Hematopoietic multipotent progenitor cell treated with erythropoietin and hydrocortisone succinate and interleukin-3 and kit ligand, for 4 days (in vitro differentiated cells): Measurements from ENCODE around the gene COL8A2.
"Not testable (repeated sequence)": the region's sequence is repeated elsewhere in the genome, so short reads cannot be mapped to it uniquely, and the experiment has no call there.

Source experiments
- DNase-seq: peaks from one replicate; pipeline ENCODE4 v3.0.0-alpha.2; 2015

The COL8A2 gene

DNA sequence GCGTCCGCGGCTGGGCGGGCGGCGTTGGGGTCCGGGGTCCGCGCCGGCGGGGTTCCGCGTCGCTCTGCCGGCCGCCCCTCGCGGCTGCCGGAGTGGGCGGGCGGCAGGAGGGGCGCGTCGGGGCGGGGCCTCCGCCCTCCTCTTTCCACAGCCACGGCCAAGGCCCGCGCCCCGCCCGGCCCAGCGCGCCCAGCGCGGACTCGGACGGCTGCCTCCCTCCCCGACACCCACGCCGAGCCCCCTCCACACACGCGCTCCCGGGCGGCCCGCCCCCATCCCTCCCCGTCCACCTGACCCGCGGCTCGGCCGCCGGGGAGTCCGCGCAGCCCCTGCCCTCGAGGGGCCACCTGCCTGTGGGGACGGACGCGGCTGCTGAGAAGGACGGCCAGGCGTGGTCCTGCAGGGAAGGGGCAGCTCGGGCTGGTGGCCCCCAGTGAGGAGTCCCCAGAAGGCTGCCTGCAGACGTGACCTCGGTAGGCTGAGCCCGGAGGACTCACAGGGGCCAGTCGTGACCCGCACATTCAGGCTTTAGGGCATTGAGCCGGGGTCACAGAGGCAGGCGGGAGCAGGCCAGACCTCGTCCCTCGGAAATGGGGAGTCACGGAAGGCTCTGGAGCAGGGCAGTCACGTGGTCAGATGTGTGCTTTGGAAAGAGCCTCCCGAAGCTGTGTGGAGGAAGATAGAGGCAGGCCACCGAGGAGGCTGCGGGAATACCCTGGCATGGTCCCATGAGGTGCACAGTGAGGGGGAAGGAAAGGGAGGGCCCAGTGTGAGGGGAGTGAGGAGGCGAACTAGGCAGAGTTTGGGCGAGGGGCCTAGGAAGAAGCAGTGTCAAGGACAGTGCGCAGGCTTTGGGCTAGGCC, at the start of gene COL8A2:
Gene COL8A2 (minus strand): TSS at position 94 of the 863 bp plus-strand sequence. CDS start 24,980 bp downstream, outside the sequence.
- DNase-seq, result no peak

DNA sequence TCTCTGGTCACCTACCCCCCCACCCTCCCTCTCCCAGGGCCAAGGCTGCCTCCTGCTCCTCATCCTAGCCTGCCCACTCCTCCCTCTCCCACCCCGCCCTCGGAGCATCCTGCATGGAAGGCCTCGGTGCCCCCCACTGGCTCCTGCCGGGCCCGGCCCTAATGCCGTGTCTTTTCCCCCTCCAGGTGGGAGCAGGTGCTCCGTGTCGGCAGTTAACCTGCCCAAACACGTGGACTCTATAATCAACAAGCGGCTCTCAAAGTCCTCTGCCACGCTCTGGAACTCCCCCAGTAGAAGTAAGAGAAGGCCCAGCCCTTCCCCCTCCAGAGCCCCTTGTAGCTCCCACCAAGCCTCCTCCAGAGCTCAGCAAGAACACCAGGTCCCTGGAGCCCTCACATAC, 49.7 kb upstream of the COL8A2 start:
- no peak for DNase-seq

DNA sequence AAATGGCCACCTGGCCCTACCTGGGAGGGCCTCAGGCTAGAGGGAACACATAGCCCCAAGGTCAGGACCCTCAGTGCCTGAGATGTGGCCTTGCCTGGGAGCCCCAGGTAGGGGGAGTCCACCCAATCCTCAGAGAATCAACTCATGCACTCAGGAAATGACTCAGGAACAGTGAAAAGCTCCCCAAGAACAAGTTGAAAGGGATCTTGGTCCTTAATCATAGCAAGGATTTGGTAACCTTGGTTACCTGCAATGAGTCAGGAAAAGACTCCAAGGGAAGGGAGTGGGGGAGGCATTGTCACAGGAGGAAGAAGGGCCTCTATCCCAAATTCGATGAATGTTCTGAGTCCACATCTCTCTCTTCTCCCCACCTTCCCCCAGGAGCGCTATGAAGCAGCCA, 48.0 kb upstream of the COL8A2 start:
- no peak for DNase-seq

DNA sequence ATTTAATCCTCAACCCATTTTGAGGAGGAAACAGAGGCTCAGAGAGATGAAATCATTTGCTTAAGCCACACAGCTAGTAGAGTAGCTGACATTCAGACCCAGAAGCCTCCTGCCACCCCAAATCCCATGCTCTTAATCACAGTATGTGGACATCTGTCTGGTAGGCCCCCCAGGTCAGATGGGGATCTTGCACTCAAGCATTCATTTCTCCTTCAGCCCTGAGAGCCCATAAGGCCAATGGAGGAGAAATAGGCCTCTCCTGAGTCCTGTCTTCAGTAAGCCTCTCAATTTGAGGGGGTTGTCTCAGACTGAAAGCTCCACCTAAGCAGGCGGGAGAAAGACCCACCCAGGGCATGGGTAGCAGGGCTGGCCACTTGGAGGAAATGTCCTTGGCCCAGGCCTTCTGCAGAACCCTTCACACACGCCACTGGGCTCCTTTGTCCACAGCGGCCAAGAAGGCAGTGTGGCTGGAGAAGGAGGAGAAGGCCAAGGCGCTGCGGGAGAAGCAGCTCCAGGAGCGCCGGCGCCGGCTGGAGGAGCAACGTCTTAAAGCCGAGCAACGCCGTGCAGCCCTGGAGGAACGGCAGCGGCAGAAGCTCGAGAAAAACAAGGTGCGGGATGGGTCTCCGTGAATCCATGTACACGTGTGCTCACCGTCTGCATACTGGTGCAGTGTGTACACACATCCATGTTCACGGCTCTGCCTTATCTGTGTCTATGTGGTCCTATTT, 47.2 kb upstream of the COL8A2 start:
- no peak for DNase-seq

DNA sequence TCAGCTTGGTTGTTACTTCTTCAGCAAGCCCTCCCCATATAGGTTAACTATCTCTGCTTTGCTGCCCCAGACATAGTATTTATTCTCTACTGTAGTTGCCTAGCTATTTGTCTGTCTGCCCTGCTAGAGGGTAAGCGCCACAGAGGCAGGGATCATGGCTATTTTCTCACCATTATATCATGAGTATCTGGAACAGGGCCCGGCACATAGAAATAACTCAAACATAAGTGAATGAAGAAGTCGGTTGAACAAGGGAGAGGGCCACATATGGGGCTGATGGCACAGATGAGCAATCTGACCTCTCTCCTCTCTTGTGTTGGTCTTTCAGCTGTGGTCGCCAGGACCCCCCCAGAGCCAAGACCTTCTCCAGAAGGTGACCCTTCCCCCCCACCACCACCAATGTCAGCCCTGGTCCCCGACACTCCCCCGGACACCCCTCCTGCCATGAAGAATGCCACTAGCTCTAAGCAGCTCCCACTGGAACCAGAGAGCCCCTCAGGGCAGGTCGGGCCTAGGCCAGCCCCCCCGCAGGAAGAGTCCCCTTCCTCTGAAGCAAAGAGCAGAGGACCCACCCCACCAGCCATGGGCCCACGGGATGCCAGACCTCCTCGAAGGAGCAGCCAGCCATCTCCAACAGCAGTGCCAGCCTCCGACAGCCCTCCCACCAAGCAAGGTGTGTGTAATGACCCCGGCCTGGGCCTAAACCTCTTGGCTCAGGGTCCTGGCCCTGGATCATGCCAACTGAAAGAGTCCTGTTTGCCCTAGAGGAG, 45.8 kb upstream of the COL8A2 start:
- DNase-seq, result no peak

DNA sequence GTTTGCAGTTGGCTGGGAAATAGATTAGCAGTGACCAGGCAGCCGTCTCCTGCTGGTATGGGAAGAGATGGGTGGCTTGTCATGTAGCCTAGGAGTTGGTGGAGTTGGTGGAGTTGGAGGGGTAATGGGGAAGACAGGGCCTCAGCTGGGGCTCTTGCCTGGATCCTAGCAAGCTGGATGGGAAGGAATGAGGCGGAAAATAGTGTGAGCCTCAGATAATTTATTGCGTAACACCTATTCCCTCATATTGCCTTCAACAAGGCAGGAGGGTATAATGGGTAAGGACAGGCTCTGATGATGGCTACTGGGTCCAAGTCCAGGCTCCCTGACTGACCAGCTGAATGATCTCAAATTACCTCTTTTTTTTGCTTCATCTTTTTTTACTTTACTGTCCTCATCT, 43.5 kb upstream of the COL8A2 start:
- no peak for DNase-seq

DNA sequence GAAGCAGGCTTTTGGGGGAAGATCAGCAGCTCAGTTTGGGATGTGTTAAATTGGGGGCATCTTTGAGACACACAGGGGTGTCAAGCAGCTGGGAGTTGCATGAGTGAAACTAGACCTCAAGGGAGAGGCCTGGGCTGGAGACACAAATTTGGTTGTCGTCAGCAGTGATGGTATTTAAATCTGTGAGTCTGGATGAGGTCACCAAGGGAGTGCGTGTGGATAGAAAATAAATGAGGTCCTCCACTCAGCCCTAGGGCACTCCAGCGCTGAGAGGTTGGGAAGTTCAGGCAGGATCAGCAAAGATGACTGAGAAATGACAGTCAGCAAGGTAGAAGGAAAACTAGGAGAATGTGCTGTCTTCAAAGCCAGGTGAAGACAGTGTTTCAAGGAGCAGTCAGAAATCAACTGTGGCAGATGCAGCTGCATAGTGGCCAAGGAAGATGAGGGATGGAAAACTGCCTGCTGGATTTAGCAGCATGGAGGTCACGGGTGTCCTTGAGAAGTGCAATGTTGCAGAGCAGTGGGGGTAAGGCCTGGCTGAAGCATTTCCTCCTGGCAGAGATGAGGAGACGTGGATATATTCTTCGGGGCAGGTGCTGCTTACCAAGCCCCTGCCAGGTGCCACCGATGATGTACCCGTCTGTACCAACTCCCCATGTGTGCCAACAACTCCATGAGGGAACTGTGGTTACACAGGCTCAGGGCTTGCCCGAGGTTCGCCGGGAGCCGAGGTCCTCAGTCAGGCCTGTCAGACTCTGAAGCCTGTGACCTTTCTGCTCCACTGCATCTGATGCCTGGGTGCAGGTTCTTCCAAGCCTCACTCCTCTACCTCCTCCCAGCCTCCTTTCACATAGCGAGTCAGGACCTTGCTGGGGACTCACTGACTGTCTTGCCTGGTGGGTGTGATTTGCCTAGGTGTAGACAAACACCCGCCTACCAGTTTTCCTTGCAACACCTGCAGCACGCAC, 42.2 kb upstream of the COL8A2 start:
- no peak for DNase-seq

DNA sequence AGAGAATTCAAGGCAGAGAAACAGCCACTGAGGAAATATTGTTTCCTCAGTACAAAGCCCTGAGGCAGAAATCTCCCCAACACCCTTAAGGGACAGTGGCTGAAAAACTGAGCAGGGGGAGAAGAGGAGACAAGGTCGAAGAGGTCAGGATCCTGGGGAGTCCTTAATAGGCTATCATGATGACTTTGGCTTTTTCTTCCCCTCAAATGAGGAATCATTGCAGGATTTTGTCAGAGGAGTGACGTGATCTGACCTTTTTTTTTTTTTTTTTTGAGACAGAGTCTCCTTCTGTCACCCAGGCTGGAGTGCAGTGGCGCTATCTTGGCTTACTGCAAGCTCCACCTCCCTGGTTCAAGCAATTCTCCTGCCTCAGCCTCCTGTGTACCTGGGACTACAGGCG, 41.1 kb upstream of the COL8A2 start:
- DNase-seq, result no peak

DNA sequence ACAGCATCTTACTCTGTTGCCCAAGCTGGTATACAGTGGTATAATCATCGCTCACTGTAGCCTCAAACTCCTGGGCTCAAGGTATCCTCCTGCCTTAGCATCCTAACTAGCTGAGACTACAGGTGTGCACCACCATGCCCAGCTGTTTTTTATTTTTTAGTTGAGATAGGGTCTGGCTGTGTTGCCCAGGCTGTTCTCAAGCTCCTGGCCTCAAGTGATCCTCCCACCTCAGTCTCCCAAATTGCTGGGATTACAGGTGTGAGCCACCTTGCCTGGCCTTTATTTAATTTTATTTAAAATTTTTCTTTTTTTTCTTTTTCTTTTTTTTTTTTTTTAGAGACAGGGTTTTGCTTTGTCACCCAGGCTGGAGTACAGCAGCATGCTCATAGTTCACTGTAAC, 40.1 kb upstream of the COL8A2 start:
- no peak for DNase-seq

DNA sequence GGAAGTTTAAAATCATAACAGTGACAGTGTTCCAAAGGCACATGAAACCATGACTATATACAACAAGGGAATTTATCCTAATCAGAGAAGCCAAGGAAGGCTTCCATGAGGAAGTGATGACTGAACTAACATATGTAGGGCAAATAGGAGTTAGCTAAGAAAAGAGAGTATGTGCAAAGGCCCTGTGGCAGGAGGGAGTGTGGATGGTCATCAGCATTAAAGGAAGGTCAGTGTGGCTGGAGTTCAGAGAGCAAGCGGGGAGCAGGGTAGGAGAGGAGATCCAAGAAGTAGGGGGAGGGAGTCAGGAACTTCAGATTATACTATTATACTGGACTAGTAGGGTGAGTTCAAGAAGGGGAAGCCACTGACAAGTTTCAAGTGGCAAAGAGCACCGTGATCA, 39.3 kb upstream of the COL8A2 start:
- DNase-seq, result no peak

DNA sequence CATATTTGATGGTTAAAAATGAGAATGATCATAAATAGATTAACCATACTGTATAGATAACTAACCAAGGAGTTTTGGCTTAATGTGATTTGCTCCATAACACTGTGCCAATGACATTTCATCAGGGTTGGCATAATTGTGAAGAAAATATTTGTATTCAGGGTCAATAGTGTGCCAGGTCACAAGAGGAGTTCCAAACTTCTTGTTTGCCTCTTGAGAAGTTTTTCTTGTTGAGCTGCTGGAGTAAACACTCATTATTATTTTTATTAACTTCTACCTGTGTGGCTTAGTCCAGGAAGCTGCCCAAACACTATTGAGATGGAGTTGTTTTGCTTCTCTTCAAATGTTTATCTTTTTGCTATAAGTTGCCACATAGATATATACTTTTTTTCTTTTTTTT, 38.4 kb upstream of the COL8A2 start:
- no peak for DNase-seq

DNA sequence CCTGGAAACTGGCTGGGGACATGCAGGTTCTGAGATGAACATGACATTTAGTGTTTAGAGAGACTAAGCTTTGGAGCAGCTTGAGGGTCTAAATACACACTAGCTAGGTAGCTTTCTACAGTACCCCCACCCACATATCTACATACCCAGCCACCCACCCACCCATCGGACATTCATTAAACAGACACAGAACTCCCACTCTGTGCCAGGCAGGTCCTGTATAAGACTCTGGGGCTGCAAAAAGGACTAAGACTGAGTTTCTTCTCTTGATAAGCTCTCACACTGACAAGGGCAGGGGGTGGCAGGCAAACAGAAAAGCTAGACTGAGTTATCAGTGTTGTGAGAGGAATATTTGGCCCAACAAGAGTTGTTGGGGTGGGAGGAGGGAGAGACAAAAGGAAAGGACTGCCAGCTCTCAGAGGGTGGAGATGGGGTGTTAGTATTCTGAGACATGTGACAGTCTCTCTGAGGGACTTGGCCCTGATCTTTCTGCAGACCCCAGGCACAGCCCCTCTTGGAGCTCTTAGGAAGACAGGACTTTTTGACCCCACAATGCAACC, 37.7 kb upstream of the COL8A2 start:
- peak; percentile 75 for DNase-seq

DNA sequence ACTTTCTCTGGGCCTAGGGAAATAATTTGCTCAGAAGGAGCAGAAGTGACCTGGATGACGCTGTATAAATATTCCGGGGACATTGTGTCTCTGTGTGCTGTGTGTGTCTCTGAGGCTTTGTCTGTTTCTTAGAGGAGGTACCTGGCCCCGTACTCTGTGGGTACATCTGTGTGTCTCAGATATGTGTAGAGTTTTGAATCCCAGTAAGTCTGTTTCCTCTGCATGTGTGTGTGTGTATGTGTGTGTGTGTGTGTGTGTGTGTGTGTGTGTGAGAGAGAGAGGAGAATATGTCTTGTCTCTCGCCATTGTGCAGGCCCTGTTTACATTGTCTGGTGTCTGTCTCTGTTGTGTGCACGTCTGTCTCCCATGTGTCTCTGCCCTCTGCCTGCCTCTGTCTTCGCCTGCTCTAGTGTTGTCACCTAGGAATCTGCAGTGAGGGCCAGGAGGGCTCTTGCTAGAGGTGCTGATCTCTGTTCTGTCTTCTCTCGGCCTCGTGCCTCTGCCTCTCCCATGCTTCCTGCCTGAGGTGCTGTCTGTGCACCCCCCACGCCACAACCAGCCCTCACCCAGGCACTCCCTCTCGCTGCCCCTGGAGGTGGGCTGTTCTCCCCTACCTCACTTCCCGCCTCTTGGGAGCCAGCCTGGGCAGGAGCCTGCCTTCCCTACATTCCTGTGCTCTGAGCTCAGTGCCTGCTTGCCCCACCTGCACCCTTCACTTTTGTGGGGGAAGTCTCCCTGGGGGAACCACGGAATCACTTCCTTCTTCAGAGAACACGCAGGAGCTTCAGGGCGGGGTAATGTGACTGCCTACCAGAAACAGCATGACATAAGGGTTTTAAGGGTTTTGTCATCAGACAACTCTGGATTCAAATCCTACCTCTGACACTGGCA, 36.9 kb upstream of the COL8A2 start:
- DNase-seq, result peak; percentile 70

DNA sequence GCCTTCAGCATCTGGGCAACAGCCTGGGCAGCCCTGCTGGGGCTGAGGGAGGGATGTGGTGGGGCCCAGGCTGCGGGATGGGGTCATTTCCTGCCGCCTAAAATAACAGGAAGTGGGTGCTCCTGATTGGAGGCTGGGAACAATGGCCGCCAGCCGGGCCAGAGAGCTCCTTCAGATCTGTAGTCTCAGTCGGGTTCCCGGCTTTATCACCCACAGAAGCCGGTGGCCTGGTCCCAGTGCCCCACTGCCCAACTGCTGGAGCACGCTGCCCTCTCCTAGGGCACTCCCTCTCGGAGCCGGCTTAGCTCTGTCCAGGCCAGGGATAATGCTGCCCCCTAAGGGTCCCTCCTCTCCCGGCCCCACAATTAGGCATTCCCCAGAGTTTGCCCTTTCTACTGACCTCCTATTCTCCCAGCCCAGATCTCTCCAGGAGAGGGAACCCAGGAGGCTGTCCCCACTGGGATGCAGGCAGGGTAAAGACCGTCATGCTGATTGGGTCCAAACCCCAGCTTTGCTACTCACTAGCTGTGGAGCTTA, 36.0 kb upstream of the COL8A2 start:
- peak; percentile 92 for DNase-seq

DNA sequence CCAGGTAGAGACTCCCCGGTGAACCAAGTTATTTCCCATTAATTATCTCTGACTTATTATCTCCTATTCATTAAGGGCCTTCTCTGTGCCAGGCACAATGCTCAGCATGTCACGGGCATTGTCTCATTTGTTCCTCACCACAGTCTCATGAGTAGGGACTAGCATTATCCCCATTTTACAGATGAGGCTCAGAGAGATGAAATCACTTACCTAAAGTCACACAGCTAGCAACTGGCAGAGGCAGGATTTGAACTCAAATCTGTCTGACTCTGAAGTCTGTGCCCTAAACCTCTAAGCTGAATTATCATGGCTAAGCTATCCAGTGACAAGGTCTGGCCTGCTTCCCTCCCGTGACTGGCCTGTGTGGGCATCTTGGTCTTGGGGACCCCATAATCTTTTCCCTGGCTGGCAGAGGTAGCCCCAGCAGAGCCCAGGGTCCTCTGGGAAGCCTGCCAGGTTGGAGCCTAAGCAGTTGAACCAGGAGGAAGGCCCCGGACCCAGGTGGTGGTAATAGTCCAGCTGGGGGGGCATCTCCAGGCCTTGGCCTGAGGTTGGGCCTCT, 35.4 kb upstream of the COL8A2 start:
- peak; percentile 29 for DNase-seq

DNA sequence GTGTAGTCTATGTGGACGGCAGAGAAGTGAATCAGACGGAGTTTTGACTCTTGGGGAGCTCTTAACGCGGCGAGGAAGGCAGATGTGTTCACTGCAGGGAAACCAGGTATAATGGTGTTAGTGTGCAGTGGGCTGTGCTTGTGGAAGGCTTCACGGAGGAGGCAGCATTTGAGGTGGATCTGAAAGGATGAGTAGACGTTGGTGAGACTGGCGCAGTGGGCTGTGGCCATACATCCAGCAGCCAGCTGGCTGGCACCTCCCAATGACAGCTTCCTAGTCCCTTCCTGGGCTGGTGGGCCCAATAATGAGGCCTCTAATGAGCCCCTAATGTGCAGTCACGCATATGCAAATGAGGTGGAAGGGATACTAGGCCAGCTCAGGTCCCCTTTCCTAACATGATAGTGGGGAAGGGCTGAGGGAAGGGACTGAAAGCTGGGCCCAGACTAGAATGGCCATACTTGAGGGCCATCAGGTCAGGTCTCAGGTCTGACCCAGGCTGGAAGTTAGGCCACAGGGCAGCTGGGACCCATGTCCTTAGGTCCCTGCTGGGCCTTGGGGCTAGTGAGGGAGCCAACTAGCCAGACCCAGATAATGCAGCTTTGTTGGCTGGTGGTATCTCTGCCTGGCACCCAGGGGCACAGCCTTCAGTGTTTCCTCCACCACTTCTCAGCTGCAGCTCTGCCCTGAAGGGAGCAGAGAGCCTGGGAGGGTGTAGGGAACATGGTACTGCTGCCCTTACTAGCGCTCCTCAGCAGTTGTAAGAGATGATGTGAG, 34.8 kb upstream of the COL8A2 start:
- no peak for DNase-seq

DNA sequence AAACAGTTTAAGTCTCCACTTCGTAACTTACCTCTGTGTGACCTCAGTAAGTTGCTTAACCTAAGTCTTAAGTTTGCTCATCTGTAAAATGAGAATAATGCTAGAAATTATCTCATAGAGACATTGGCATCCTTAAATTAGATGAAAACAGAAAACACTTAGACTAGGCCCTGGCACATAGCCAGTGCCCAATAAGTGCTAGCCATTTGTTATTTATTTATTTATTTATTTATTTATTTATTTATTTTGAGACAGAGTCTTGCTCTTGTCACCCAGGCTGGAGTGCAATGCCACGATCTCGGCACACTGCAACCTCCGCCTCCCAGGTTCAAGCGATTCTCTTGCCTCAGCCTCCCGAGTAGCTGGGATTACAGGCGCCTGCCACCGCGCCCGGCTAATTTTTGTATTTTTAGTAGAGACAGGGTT, 33.8 kb upstream of the COL8A2 start:
- not testable (repeated sequence) for DNase-seq

DNA sequence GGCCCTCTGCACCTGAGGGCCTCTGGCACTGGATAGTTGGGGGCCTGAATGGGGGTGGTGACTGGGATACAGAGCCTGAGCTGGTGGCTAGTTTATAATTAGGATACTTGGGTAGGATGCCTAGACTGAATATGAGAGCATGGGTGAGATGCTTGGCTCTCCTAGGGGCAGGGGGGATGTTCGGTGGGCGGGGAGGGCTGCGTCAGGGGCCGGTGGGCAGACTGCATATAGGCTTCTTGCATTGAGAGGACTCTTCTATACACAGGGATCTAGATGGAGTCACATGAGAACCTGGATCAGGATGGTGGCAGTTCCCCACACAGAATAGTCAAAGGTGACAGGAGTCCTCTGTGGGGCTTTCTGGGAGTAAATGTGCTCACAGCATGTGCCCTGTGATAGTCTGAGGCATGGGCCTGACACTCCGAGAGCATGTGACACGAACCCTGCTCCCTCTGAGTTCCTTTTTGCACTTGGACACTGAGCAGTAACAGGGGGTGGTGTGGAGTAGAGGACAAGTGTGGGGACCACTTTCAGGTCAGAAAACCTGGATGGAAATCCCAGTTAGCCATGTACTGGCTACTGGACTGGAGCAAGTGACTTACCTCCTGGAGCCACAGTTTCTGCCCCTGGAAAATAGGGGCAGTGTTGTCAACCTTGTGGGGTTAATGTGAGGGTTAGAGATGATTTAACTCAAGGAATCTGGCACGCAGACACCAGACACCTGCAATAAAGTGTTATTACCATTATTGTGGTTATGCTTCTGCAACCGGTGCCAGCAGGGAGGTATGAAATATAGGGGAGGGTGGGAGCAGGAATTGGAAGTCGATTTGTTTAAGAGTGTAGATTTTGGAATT, 33.2 kb upstream of the COL8A2 start:
- DNase-seq, result no peak
